Epithelial cell of esophagus (primary cell): Measurements from ENCODE around the gene ATP11B.
"Not testable (repeated sequence)": the region's sequence is repeated elsewhere in the genome, so short reads cannot be mapped to it uniquely, and the experiment has no call there.

Experiments
- DNase-seq: peaks from one replicate; pipeline ENCODE4 v3.0.0; 2010; ENCODE audit warnings: low read depth
- H3K4me3 ChIP-seq: 2 replicates; pipeline ENCODE4 v1.5.1; 2011; ENCODE audit warnings: mild to moderate bottlenecking, low read length, control low read depth
- TF ChIP-seq, protein P1 (sequence below): IDR thresholded peaks from 2 replicates; pipeline ENCODE4 v1.5.1; 2011; ENCODE audit warnings: low read depth, mild to moderate bottlenecking, low read length, control low read depth, inconsistent platforms; ENCODE audit not compliant: insufficient read depth; ENCODE audit errors: missing control alignments

ATP11B gene

GRCh38 chr3:182814419-182815062 is 21.2 kb downstream of the ATP11B start:
- DNase-seq: no peak
- TF ChIP-seq, protein P1, sequence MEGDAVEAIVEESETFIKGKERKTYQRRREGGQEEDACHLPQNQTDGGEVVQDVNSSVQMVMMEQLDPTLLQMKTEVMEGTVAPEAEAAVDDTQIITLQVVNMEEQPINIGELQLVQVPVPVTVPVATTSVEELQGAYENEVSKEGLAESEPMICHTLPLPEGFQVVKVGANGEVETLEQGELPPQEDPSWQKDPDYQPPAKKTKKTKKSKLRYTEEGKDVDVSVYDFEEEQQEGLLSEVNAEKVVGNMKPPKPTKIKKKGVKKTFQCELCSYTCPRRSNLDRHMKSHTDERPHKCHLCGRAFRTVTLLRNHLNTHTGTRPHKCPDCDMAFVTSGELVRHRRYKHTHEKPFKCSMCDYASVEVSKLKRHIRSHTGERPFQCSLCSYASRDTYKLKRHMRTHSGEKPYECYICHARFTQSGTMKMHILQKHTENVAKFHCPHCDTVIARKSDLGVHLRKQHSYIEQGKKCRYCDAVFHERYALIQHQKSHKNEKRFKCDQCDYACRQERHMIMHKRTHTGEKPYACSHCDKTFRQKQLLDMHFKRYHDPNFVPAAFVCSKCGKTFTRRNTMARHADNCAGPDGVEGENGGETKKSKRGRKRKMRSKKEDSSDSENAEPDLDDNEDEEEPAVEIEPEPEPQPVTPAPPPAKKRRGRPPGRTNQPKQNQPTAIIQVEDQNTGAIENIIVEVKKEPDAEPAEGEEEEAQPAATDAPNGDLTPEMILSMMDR: no peak
- no peak overlapping the region for H3K4me3 ChIP-seq

GRCh38 chr3:182816181-182816580 is 22.9 kb downstream of the ATP11B start:
- TF ChIP-seq, protein P1: no peak
- H3K4me3 ChIP-seq: no peak overlapping the region
- DNase-seq: no peak

- no peak overlapping the region for H3K4me3 ChIP-seq
- TF ChIP-seq, protein P1: no peak
- DNase-seq: no peak
Observed at GRCh38 chr3:182818296-182818978, 25.1 kb downstream of the ATP11B start.

GRCh38 chr3:182821221-182821981 is 28.1 kb downstream of the ATP11B start:
- TF ChIP-seq, protein P1: no peak
- DNase-seq: no peak
- no peak overlapping the region for H3K4me3 ChIP-seq

GRCh38 chr3:182822260-182822659 is 29.0 kb downstream of the ATP11B start:
- not testable (repeated sequence) for DNase-seq, H3K4me3 ChIP-seq

- no peak for DNase-seq
- TF ChIP-seq, protein P1: no peak
- H3K4me3 ChIP-seq: no peak overlapping the region
Observed at GRCh38 chr3:182824957-182825356, 31.7 kb downstream of the ATP11B start.

DNA sequence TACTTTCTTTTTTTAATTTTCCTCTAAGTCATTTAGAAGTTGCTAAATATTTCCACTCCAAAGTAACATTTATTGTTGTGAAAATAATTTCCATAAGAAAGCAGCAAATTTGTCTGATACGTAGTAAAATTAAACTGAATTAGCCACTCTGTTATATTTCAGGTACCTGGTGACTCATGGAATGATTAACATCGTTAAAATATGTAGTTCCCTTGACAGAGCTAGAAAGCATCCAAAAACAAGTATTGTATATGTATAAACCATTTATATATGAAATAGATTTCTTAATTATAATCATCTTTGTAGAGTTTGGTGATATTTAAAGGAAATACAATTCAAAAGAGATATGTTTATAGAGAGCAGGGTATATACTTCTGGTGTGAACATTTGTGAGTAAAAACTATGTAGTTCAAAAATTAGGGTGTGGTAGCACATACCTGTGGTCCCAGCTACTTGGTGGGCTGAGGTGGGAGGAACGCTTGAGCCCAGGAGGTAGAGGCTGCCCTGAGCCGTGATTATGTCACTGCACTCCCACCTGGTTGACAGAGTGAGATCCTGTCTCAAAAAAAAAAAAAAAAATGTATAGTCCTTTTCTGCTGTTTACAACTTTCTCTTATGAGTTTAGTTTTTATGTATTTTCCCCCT is 36.6 kb downstream of the ATP11B start:
- TF ChIP-seq, protein P1: no peak
- H3K4me3 ChIP-seq: no peak overlapping the region
- DNase-seq: peak; percentile 43
